AG04450 (cell line): ENCODE data around the gene NUP210. TPM values are rescaled to one million over a fixed set of nuclear protein-coding genes. Genes with fewer than 3 reads are reported as not detected.

Experiments used
- CTCF ChIA-PET: fragments of 300-600, 350-600 bp; formaldehyde crosslinking; extraction: SDS; loops from one replicate; lab custom pipeline; 2022; ENCODE audit warnings: antibody characterized with exemption, inconsistent platforms; lab: Charles Lee
- POLR2A ChIA-PET: fragments of 350-600 bp; formaldehyde crosslinking; extraction: SDS; loops from one replicate; lab custom pipeline; 2021; ENCODE audit warnings: antibody characterized with exemption, inconsistent platforms; lab: Yijun Ruan, JAX
- DNase-seq: peaks from one replicate; pipeline ENCODE4 v3.0.0-alpha.2; 2011; ENCODE audit warnings: low read depth, low spot score
- H3K27ac ChIP-seq: one replicate; pipeline ENCODE4 v1.5.1; 2012; ENCODE audit warnings: low read depth, low read length, control low read depth
- H3K27me3 ChIP-seq: one replicate; pipeline ENCODE4 v1.6.0; 2012; ENCODE audit warnings: low read length; ENCODE audit not compliant: control insufficient read depth, insufficient read depth
- H3K4me3 ChIP-seq: 2 replicates; pipeline ENCODE4 v1.5.1; 2011; ENCODE audit warnings: mild to moderate bottlenecking, low read depth, low read length, control low read depth
- H3K9me3 ChIP-seq: 2 replicates; pipeline ENCODE4 v1.5.1; 2012; ENCODE audit warnings: low read length; ENCODE audit not compliant: control insufficient read depth, insufficient read depth
- CTCF ChIP-seq: IDR thresholded peaks from 2 replicates; pipeline ENCODE4 v1.5.1; 2011; ENCODE audit warnings: low read depth, low read length, control low read depth, inconsistent platforms
- polyA plus RNA-seq: library from polyadenylated mRNA; depleted of rRNA; stranded (reverse); fragments of >200 nt; gene quantifications from 2 replicates; pipeline ENCODE4 v1.2.3, GENCODE V29; 2011

Gene NUP210
- polyA plus RNA-seq, 1 experiment: 0.05 TPM

- no peaks in the 10 kb centered on the region; the same call in 1 of the 2 replicates for H3K9me3 ChIP-seq
Observed at GRCh38 chr3:13417166-13417947, 2.8 kb downstream of the NUP210 start.

GRCh38 chr3:13415997-13416793 is 3.9 kb downstream of the NUP210 start:
- no peaks in the 10 kb centered on the region; the same call in 1 of the 2 replicates for H3K9me3 ChIP-seq
- H3K27ac ChIP-seq: no peak overlapping the region
- H3K4me3 ChIP-seq: no peak overlapping the region
- no peak for TF ChIP-seq CTCF
- ChIA-PET POLR2A (no interaction called here), CTCF (no interaction called here)
- peaks cover 24% of the 10 kb centered on the region for H3K27me3 ChIP-seq
- no peak for DNase-seq

More at GRCh38 chr3:13417166-13417947, 2.8 kb downstream of the NUP210 start:
- DNase-seq: no peak
- CTCF ChIA-PET: no interaction called here
- Histone ChIP-seq H3K27ac (no peak overlapping the region), H3K4me3 (no peak overlapping the region), H3K27me3 (peaks cover 25% of the 10 kb centered on the region)
- POLR2A ChIA-PET: no interaction called here
- TF ChIP-seq CTCF: no peak

- Histone ChIP-seq H3K27ac (no peak overlapping the region), H3K27me3 (peaks cover 18% of the 10 kb centered on the region), H3K9me3 (no peaks in the 10 kb centered on the region; the same call in 1 of the 2 replicates), H3K4me3 (no peak overlapping the region)
- no peak for DNase-seq
- TF ChIP-seq CTCF: no peak
- ChIA-PET POLR2A (no interaction called here), CTCF (no interaction called here)
Observed at GRCh38 chr3:13415236-13415986, 4.7 kb downstream of the NUP210 start.

- ChIA-PET POLR2A (interaction anchor here (0.6 kb wide), 1 partner anchor 1558 kb away, joined by 3 read pairs; no protein-coding TSS in a partner anchor), CTCF (no interaction called here)
- Histone ChIP-seq H3K27me3 (peaks cover 14% of the 10 kb centered on the region), H3K27ac (no peak overlapping the region), H3K9me3 (no peaks in the 10 kb centered on the region; the same call in 1 of the 2 replicates), H3K4me3 (no peak overlapping the region)
- no peak for DNase-seq
- TF ChIP-seq CTCF: no peak
Observed at GRCh38 chr3:13414040-13414729, 5.9 kb downstream of the NUP210 start.
